B cell (primary cell): ENCODE results near the gene THSD4. TPM values are rescaled to one million over a fixed set of nuclear protein-coding genes. Genes with fewer than 3 reads are reported as not detected.

Experiments
- ATAC-seq: fragments of 200-7000 bp; cut with Tn5 transposase; one replicate; pipeline ENCODE4 v1.10.0; 2021; ENCODE audit warnings: low read depth, mild to moderate bottlenecking, moderate number of reproducible peaks, moderate library complexity
- CTCF ChIA-PET: fragments of 350-600 bp; sonication (Branson Sonifier 250); formaldehyde crosslinking; loops from one replicate; lab custom pipeline; 2021; ENCODE audit warnings: antibody characterized with exemption, inconsistent platforms; lab: Charles Lee
- POLR2A ChIA-PET: fragments of 350-600 bp; sonication (Branson Sonifier 250); formaldehyde crosslinking; loops from one replicate; lab custom pipeline; 2021; ENCODE audit warnings: antibody characterized with exemption; lab: Charles Lee
- DNase-seq: peaks from one replicate; pipeline ENCODE4 v3.0.0; 2013
- H2AFZ ChIP-seq: 2 replicates; pipeline ENCODE4 v1.6.1; 2012; ENCODE audit warnings: mild to moderate bottlenecking, low read depth, low read length; ENCODE audit not compliant: insufficient read depth, poor library complexity, severe bottlenecking
- H3K27ac ChIP-seq, 2 donors: 1 replicate in 1 of 2; 2 replicates in 1 of 2; pipeline ENCODE4 v1.5.1; 2012 to 2013; ENCODE audit warnings: low read length in 2 of 2, mild to moderate bottlenecking in 2 of 2, moderate library complexity in 1 of 2
- H3K27me3 ChIP-seq, 4 experiments: fragments of 200-600 bp in 1 of 4; sonication (generic) in 1 of 4; replicated peaks in 1 of 4; 1 replicate in 2 of 4; 2 replicates in 2 of 4; pipeline versions ENCODE4 v1.6.1 to v1.7.0; 2013 to 2016; ENCODE audit warnings: low read length in 3 of 4, mild to moderate bottlenecking in 2 of 4, mixed read lengths in 1 of 4, moderate library complexity in 1 of 4; ENCODE audit not compliant: insufficient read depth in 4 of 4, control insufficient read depth in 3 of 4; ENCODE audit errors: control extremely low read depth in 1 of 4
- H3K36me3 ChIP-seq, 2 experiments: replicated peaks in 1 of 2; 1 replicate in 1 of 2; 2 replicates in 1 of 2; pipeline versions ENCODE4 v1.6.1 to v1.7.1; 2013; ENCODE audit warnings: low read length in 1 of 2; ENCODE audit not compliant: insufficient read depth in 2 of 2, control insufficient read depth in 1 of 2; ENCODE audit errors: control extremely low read depth in 1 of 2, extremely low read depth in 1 of 2
- H3K4me1 ChIP-seq, 2 donors: fragments of 200-600 bp in 1 of 2; sonication (generic) in 1 of 2; 1 replicate in 1 of 2; 2 replicates in 1 of 2; pipeline versions ENCODE4 v1.5.1 to v1.6.1; 2013 to 2017; ENCODE audit warnings: low read length in 2 of 2; ENCODE audit not compliant: control insufficient read depth in 2 of 2, insufficient read depth in 2 of 2
- H3K4me2 ChIP-seq: replicated peaks from 2 replicates; pipeline ENCODE3; 2012; ENCODE audit warnings: mild to moderate bottlenecking, low read depth, low read length; ENCODE audit not compliant: poor library complexity, severe bottlenecking
- H3K4me3 ChIP-seq, 5 experiments: fragments of 200-600 bp in 1 of 5; sonication (generic) in 1 of 5; 1 replicate in 3 of 5; 2 replicates in 2 of 5; pipeline versions ENCODE4 v1.5.1 to v1.7.0; 2011 to 2016; ENCODE audit warnings: low read length in 4 of 5, mild to moderate bottlenecking in 4 of 5, low read depth in 2 of 5, control low read depth in 1 of 5, moderate library complexity in 1 of 5; ENCODE audit not compliant: insufficient read depth in 1 of 5; ENCODE audit errors: control extremely low read depth in 1 of 5, extremely low read depth in 1 of 5
- H3K79me2 ChIP-seq: fragments of 200-600 bp; sonication (generic); one replicate; pipeline ENCODE4 v1.6.0; 2016; ENCODE audit warnings: low read length; ENCODE audit not compliant: control insufficient read depth, insufficient read depth
- H3K9ac ChIP-seq: fragments of 200-600 bp; sonication (generic); 2 replicates; pipeline ENCODE4 v1.6.1; 2017; ENCODE audit warnings: mild to moderate bottlenecking, low read length, moderate library complexity
- H3K9me3 ChIP-seq, 3 donors: one replicate each; pipeline versions ENCODE4 v1.6.1 to v1.7.1; 2013; ENCODE audit warnings: low read length in 2 of 3; ENCODE audit not compliant: control insufficient read depth in 2 of 3, insufficient read depth in 1 of 3; ENCODE audit errors: control extremely low read depth in 1 of 3
- H4K20me1 ChIP-seq: 2 replicates; pipeline ENCODE4 v1.6.0; 2012; ENCODE audit warnings: mild to moderate bottlenecking, low read length; ENCODE audit not compliant: insufficient read depth, control insufficient read depth, poor library complexity, severe bottlenecking
- H3K27ac Mint-ChIP-seq: one replicate; pipeline ENCODE4 v1.8.0; 2021; ENCODE audit warnings: mixed read lengths
- H3K27me3 Mint-ChIP-seq: one replicate; pipeline ENCODE4 v1.8.0; 2021; ENCODE audit warnings: mixed read lengths
- H3K4me1 Mint-ChIP-seq: one replicate; pipeline ENCODE4 v1.8.0; 2021; ENCODE audit warnings: mixed read lengths
- H3K4me3 Mint-ChIP-seq: one replicate; pipeline ENCODE4 v1.8.0; 2021; ENCODE audit warnings: mixed read lengths
- H3K9me3 Mint-ChIP-seq: one replicate; pipeline ENCODE4 v1.8.0; 2022; ENCODE audit warnings: mixed read lengths; ENCODE audit not compliant: insufficient read depth
- CTCF ChIP-seq: fragments of 200-600 bp; IDR thresholded peaks from one replicate; pipeline ENCODE4 v1.8.0; 2022; ENCODE audit warnings: antibody characterized with exemption, mild to moderate bottlenecking
- WGBS: methylation state at CpG from one replicate; pipeline ENCODE4 v1.1.5; 2013; ENCODE audit warnings: missing lambda C conversion rate; ENCODE audit not compliant: insufficient coverage; 5-methylcytosine and 5-hydroxymethylcytosine counted together
- intact Hi-C: fragments of 100-400 bp; cut with micrococcal nuclease; formaldehyde crosslinking; loops from one replicate; pipeline ENCODE4 v1.10.0; 2022
- polyA plus RNA-seq: library from polyadenylated mRNA; depleted of rRNA; stranded (reverse); fragments of >200 nt; gene quantifications from 2 replicates; pipeline ENCODE4 v1.2.3, GENCODE V29; 2012
- total RNA-seq, 2 donors: library from RNA; stranded (reverse); fragments of 120-200 nt in 1 of 2; gene quantifications; 1 replicate in 1 of 2; 2 replicates in 1 of 2; pipeline versions ENCODE4 v1.2.3 to v1.2.4, GENCODE V29; 2013 to 2022

THSD4 gene
- total and polyA plus RNA-seq, 2 donors (not counting 1 experiment from before 2014, with no cell fraction given), result not detected

GRCh38 chr15:71733122-71733521 lies 617.9 kb downstream of the THSD4 start:
- WGBS, result no CpG with 5 or more reads among the region's 1 CpG
- no peak for ATAC-seq
- intact Hi-C loops, result no loop called here

More at GRCh38 chr15:71733122-71733521, 617.9 kb downstream of the THSD4 start:
- no peak overlapping the region for H2AFZ ChIP-seq
- no peak overlapping the region for H3K27ac ChIP-seq
- no peak overlapping the region for H3K9ac ChIP-seq
- Mint-ChIP-seq H3K4me3 (no peak overlapping the region), H3K9me3 (no peaks in the 10 kb centered on the region), H3K27me3 (peaks cover 17% of the 10 kb centered on the region), H3K4me1 (no peaks in the 10 kb centered on the region), H3K27ac (no peak overlapping the region)
- no peaks in the 10 kb centered on the region for H3K9me3 ChIP-seq
- H3K4me3 ChIP-seq, result no peak overlapping the region
- H3K79me2 ChIP-seq, result no peaks in the 10 kb centered on the region
- peaks cover 0 to 8% (median 0%) of the 10 kb centered on the region in 4 experiments for H3K27me3 ChIP-seq
- H3K4me2 ChIP-seq, result no peak overlapping the region
- H4K20me1 ChIP-seq, result no peaks in the 10 kb centered on the region
- no peaks in the 10 kb centered on the region for H3K36me3 ChIP-seq
- no peak for TF ChIP-seq CTCF
- no peak for DNase-seq
- ChIA-PET CTCF (interaction anchor here (1.3 kb wide), 1 partner anchor 11 kb away, joined by 6 read pairs; no protein-coding TSS in a partner anchor), POLR2A (no interaction called here)
- H3K4me1 ChIP-seq, result no peaks in the 10 kb centered on the region
